Measurements from ENCODE around the gene CD48.
"Not testable (repeated sequence)": the region's sequence is repeated elsewhere in the genome, so short reads cannot be mapped to it uniquely, and the experiment has no call there.

The CD48 gene

DNA sequence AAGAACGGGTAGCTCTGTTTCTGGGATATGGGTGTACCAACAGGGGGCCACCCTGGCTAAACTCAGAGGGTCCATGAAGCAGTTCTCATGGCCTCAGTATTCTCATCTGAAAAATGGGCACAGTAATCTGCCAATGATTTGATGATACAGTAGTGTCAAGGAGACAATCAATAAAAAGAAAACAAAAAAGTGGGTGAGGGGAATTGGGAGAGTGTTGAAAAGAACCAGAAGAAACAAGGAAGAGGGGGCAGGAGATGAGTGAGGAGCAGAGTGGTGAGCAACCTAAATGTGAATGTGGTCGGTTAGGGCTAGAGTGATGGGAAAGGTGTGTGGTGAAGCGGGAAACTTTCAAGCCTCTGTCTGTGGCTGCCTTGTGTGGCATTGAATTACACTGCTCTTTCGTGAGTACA is 29.5 kb upstream of the CD48 start:
- no peak for DNase-seq

DNA sequence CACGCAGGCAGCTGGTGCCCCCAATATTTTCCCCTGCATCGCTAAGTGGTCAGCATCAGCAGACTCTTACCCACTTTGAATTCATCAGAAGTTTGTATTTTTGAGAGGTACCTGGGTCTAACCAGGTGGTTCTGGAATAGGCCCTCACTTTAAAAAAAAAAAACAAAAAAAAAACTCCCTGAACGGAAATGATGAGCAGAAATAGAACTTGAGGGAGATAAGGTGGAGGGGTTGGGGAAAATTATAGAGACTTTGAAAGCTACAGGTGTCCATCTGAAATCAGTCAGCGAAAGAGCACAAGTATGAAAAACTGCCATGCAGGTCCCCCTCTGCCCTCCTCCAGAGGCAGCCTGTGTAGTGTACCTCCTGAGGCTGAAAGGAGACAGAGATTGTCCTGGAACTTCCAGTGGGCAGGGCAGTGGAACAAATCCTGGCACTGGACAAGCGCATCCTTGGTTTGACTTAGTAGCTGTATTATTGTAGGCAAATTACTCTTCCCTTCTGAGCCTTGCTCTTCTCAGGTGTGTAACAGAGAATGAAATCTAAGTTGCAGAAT is 28.6 kb upstream of the CD48 start:
- DNase-seq, result no peak

DNA sequence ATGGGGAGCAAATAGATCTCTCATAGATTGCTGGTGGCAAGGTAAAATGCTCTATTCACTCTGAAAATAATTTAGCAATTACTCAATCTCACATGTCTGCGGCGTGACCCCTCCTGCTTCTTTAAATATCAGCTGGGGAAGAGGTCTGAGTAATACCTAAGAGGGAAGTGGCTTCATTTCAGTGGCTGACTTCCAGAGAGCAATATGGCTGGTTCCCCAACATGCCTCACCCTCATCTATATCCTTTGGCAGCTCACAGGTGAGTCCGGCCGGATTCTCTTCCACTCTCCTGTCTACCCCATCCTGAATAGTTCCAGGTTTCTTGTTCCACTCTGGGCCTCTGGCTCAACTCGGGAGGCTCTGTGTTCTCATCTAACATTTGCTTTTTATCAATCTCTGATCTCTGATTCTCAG is 27.5 kb upstream of the CD48 start, which contains the start of gene SLAMF7:
SLAMF7 (plus strand) TSS at position 150 of the 414 bp plus-strand sequence; CDS start at position 205, 55 bp downstream.
- peak in 1 of 2 donors; percentile 40 for DNase-seq

DNA sequence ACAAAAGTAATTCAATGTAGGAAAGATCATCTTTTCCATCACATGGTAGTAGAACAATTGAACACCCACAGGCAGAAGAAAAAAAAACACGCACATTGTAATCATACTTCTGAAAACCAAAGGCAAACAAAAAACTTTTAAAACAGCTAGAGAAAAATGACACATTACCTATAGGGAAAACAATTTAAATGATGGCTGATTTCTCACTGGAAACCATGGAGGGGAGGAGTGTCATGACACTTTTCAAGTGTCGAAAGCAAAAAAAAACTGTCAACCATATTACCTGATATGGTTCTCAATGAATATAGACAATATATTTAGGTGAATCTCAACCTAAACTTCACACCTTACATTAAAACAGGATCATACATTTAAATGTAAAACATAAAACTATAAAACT is 26.6 kb upstream of the CD48 start:
- no peak for DNase-seq

DNA sequence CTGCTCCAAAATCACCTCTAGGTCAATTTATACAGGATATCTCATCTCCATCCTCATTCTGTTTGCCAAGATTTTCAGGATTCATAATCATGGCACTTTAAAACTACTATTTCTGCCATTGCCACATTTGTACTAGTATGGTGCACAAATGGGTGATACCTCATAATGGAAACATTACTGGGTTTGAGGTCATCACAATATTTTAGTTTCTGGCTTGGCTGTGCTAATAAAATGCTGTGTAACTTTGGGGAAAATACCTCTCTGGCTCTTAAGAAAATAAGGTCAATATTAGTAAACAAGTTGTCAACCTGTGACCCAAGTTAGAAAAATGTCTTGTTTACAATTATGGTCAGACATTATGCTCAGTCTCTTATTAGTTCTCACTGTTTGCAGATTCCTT is 22.7 kb upstream of the CD48 start:
- DNase-seq, result no peak

DNA sequence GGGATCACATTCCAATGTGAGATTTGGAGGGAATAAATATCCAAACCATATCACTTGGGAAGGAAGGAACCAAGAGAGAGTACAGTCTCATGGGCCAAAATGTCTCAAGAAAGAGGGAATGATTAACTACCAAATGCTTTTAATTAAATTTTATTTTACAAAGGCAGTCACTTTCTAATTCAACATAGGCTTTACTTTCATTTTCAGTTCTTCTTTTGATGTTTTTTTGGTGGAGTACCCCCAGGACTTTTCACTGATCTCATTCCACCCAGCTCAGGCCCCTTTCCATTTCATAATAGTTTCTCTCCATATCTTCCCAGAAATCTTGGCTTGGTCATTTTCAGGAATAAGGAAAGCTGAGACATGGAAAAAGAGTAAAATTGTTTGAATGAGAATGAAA is 22.3 kb upstream of the CD48 start:
- no peak for DNase-seq

DNA sequence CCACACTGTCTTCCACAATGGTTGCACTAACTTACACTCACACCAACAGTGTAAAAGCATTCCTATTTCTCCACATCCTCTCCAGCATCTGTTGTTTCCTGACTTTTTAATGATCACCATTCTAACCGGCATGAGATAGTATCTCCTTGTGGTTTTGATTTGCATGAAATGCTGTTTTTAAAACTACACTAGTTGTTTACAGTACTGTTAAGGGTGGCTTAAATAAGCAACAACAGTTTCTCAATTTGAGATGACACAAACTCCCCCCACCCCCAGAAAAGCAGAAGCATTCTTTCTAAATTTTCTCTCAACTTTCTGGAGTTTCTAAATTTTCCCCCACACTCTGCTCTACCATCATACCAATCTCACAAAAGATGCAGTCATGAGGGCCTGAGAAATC is 20.4 kb upstream of the CD48 start:
- no peak for DNase-seq

DNA sequence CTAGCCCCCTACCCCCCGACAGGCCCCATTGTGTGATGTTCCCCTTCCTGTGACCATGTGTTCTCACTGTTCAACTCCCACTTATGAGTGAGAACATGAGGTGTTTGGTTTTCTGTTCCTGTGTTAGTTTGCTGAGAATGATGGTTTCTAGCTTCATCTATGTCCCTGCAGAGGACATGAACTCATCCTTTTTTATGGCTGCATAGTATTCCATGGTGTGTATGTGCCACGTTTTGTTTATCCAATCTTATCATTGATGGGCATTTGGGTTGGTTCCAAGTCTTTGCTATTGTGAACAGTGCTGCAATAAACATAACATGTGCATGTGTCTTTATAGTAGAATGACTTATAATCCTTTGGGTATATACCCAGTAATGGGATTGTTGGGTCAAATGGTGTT is 19.9 kb upstream of the CD48 start:
- not testable (repeated sequence) for DNase-seq

DNA sequence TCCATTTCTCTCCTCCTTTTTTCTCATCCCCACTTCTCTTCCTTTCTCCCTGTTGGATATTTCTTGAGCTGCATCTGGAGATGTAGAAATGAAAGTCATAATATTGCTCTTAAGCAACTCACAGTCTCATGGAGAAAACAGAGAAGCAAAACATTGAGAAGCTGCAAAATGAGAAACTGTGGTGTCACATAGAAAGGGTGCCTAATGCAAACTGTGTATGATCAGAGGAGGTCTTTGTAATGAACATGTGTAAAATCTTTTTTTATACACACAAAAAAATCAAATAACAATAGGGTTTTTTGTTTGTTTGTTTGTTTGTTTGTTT is 15.7 kb upstream of the CD48 start:
- DNase-seq, result no peak

DNA sequence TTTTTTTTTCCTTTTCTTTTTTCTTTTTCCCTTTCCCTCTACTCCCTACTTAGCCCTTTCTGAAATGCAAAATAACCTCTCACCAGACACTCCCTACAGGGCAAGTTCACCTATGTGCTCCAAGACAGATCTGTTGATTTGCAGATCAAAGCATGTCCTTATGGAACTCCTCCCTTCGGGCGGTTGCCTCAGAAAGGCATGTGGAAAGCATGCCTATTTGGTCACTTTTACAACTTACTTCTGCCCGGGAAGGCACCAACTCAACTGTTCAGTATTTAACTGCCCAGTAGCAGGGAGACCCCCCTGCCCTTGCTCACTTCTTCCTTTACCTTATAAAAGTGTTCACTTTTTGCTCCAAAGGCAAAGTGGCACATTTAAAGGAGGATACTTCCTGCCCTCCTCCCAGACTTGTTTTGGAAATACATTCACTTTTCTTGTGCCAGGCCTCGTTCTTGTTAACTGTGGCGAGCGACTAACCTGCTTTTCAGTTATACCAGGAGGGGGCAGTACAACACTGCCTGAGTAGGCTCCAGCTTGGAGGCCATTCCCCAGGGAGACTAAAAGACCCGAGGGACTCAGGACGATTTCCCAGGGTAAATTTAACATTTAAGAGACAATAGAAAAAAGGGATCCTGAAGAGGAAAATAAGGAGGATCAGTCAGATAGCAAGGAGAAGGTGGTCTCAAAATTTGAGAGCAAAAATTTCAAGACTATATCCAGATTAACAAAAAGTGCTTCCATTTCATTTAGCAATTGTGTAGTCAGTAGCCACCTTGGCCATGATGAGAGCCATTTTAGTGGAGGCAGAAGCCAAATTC is 15.1 kb upstream of the CD48 start:
- peak; percentile 48 to 65 for DNase-seq

DNA sequence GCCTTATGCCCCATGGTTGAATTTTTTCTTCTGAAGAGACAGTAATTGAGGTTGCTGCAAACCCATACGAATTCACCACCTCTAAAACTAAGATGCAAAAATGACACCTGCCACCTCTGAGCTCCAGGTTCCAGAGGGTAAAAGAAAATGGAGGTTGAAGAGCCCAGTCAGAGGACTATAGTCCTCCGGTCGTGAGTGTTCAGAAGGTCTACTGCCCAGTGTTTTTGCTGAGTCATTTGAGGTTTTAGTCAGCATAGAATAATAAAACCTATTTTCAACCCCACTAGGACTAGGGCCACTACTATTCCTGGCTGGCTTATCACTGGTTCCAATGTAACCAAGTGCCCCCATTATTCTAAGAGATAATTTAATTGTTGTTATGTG is 14.5 kb upstream of the CD48 start:
- no peak for DNase-seq

DNA sequence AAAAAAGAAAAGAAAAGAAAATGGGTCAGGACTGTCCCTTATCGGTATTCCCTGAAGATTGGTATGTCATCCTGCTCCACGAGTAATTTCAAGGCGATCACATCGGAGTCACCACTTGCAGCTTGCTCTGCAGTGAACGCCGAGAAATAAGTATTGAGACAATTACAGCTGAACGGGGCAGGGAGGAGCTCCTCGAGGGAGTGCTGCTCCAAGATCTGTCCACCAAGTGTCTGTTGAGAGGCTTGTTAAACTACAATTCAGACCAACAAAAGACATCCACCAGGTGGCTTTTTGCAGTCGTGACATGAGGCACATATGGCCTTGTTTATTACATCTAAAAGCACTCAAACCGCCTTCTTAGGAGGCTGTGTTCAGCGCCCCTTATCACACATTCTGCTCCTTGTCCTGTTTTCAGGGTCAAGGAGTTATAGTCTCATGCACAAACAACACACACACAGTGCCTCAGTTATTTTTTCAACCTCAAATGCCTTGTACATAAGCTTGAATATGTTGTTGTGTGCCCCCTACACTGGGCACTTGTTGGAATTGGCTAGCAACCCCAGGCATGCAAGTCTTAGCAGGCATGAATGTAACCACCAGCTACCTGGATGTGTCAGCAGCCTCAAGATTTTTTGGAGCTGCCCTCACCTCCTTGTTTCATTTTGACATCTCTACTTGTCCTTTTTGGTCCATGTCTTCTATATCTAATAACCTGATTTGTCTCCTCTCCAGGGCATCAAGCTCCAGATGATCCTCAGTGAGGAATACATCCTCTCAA is 13.0 kb upstream of the CD48 start:
- no peak for DNase-seq

DNA sequence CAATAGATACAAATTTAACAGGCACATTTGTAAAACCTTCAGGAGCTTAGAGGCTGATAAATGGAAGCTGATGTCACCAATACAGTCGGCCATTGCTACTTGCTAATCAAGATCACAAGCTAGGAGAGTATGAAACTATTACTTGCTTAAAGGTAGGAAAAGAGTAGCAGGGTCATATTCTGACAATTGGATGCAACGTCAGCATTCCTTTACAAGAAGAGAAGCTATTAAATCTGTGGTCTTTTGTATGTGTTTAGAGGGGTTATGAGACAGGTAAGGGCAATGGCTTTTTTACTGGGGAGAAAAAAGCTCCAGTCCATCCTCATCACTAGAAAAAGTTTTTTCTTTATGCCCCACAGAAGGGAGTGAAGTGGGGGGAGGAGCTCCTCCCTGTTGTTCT is 11.7 kb upstream of the CD48 start:
- no peak for DNase-seq

DNA sequence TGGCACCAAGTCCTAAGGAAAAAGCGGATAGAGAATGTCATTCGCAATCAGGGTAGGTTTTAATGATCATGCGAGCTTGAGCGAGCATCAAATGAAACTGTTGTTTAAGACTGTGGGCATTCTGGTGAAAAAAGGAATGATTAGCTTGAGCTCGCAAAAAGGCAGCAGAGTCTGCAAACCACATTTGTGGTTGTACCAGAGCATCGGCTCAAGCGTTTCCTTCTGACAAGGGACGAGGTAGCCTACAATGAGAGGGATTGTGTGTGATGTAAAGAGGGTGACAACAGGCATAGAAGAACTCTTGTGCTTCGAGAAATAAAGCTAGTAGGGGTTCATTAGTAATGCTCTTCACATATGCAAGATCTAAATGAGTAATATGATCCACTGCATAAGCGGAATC is 11.1 kb upstream of the CD48 start:
- no peak for DNase-seq

DNA sequence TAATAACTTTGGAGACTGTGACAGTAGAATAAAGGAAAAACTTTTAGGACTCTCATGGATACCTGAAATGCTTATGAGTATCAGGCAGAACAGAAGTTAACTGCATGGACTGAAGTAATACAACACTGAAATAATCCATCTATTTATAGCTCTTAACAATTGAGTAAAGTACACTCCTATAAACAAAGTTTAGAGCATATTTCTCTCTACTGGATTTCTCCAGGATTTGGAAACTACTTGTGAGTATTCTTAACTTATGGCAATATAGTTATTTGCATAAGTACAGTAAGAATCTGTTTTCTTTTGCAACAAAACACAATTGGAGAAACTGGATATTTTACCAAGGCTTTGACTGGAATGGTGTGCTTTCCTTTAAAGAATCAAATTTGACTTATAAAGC is 9.9 kb upstream of the CD48 start:
- DNase-seq, result no peak

DNA sequence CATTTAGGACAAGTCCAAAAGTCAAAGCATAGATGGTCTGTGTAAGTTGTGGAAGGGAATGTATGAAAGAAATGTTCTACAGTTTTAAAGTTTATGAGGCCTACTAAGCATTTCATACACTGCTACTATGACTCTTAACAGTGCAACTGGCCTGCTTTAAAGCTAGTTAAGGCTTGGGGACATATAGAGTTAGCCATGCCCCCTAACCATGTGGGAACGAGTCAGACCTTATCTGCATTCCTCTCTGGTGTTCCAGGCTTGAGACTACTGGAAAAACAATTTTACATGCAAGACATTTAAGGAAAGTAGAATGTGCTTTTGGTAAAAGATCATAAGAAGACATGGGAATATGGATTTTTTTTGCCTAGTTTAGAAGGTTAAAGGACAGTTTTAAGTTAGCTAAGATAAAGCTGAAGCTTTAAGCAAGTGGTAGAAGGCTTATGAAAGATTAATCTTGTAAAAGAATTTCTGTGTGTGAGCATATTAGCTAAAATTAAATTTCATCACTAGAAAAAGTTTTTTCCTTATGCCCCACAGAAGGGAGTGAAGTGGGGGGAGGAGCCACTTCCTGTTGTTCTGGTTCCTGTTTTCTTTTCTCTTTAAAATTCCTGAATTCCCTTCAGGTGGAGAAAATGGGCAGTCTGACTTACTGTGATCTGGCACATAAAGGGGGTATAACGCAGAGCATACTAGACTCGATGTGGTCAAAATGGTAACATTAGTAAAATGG is 8.9 kb upstream of the CD48 start:
- DNase-seq, result no peak

DNA sequence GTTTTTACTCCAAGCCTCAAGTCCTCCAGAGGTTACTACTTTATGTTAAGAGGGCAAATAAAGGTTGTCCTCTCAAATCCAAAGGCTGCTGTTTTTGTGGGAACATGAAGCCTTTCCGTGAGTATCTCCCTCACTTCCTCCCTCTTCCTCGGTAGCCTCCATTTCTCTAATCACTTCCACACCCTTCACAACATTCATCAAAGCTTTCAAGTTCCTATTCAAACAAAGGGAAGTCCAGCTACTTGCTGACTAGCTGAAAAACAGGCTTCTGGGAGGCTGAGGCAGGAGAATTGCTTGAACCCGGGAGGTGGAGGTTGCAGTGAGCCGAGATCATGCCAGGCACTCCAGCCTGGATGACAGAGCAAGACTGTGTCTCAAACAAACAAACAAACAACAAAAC is 6.6 kb upstream of the CD48 start:
- no peak for DNase-seq

DNA sequence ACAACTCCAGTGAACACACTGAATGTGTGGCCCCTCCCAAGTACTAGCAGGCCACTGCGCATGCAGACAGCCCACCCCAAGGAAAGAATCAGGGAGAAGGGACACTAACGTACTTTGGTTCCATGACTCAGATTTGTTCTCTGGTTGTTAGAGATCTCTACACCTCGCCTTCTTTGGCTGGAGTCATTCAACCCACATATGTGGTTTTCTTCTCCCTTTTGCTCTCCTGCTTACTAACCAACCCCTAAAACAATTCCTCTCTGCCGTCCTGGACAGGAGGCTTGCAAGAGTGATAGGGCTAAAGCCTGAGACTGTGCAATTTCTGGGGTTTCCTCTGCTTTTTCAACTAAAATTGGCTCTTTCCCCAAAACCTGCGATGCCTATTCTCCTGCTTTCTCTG is 5.7 kb upstream of the CD48 start:
- DNase-seq, result no peak

DNA sequence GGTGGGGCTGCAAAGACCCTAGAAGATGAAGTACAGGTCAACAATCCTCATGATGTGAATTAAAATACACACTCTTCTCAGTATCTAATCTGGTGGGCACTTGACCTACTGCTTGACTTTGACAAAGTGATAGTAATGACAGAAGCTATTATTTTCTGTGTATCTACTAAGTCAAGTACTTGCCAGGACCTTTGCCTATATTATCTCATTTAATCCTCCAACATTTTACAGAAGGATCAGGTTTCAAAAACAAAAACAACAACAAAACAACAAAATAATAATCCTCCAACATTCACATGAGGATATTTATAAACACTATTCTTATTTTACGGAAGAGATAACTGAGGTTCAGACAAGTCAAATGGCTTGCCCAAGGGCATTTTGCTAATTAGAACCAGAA is 4.4 kb upstream of the CD48 start:
- no peak for DNase-seq

DNA sequence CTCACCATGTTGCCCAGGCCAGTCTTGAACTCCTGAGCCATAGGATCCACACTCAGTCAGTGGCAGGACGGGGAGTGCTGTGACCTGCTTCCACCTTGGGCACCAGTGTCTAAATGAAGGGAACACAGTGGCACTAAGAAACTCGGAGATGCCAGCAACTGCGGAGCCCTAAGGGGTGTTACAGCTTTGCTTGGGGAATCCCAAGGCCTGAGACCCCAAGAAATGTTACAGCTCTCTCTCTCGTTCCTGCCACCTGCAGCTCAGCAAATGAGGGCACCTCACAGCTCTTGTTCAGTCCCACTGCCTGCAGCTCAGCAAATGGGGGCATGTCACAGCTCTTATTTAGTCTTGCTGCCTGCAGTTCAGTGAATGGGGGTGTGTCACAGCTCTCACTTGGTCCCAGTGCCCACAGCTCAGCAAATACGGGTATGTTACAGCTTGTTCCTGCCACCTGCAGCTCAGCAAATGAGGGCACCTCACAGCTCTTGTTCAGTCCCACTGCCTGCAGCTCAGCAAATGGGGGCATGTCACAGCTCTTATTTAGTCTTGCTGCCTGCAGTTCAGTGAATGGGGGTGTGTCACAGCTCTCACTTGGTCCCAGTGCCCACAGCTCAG is 2.5 kb upstream of the CD48 start:
- DNase-seq, result not testable (repeated sequence)

DNA sequence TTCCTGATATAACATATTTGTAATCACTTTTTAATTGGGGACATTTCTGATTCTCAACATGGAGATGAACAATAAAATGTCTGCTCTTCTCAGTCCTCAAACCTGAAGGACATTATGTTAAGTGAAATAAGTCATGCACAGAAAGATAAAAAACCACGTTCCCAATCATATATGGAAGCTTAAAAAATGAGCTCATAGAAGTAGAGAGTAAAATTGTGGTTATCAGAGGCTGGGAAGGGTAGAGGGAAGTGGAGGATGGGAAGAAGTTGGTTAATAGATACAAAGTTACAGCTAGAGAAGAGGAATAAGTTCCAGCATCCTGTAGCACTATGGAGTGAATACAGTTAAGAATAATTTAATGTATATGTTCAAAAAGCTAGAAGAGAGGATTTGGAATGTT is 1.5 kb upstream of the CD48 start:
- DNase-seq, result no peak

DNA sequence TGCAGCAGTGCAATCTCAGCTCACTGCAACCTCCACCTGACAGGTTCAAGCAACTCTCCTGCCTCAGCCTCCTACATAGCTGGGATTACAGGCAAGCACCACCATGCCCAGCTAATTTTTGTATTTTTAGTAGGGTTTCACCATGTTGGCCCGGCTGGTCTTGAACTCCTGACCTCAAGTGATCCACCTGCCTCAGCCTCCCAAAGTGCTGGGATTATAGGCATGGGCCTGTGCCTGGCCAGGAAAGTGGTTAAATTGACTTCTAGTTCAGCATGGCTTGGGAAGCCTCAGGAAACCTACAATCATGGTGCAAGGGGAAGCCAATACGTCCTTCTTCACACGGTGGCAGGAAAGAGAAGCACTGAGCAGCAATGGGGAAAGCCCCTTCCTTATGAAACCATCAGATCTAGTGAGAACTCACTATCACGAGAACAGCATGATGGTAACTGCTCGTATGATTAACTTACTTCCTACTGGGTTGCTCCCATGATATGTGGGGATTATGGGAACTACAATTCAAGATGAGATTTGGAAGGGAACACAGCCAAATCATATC is 981 bp upstream of the CD48 start:
- DNase-seq, result peak in 1 of 2 donors; percentile 40

DNA sequence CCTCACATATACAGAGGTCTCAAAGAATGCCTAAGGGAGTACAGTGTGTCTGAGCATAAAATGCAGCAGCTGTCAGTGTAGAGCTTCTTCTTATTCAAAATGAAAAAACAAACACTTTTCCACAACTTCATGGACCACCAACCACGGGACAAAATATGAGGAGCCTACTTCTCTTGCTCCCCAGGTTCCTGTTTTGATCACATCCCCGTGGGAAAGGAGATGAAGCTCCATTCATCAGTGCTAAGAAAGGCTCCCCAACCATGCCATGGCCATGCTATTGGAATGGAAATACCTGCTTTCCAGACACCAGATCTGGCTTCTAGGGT is 383 bp downstream of the CD48 start:
- no peak for DNase-seq

Data from stimulated activated CD4-positive, alpha-beta T cell treated with anti-CD3 and anti-CD28 coated beads, Interleukin-2, amount 100 ng/mL, for 24 hours (primary cell).